Fibroblast of skin of left quadriceps (primary cell): Measurements from ENCODE around the gene C9.
"Not testable (repeated sequence)": the region's sequence is repeated elsewhere in the genome, so short reads cannot be mapped to it uniquely, and the experiment has no call there.

Experiments used
- DNase-seq, 2 experiments: peaks; one replicate each; pipeline ENCODE4 v3.0.0-alpha.2; 2013; ENCODE audit warnings: low read depth in 2 of 2

The C9 gene

DNA sequence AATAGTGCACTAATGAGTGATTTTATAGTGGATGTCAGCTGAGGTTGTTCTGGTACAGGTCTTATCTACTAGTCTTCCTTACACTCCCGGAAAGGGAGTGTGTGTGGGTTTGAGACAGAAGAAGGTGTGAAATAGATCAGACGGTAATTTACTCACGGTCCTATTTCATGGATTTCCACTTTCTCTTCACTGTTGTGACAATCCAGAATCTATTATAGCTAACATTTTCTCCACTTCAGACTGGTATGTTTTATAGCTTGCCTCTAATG, 7.0 kb upstream of the C9 start:
- no peak for DNase-seq

DNA sequence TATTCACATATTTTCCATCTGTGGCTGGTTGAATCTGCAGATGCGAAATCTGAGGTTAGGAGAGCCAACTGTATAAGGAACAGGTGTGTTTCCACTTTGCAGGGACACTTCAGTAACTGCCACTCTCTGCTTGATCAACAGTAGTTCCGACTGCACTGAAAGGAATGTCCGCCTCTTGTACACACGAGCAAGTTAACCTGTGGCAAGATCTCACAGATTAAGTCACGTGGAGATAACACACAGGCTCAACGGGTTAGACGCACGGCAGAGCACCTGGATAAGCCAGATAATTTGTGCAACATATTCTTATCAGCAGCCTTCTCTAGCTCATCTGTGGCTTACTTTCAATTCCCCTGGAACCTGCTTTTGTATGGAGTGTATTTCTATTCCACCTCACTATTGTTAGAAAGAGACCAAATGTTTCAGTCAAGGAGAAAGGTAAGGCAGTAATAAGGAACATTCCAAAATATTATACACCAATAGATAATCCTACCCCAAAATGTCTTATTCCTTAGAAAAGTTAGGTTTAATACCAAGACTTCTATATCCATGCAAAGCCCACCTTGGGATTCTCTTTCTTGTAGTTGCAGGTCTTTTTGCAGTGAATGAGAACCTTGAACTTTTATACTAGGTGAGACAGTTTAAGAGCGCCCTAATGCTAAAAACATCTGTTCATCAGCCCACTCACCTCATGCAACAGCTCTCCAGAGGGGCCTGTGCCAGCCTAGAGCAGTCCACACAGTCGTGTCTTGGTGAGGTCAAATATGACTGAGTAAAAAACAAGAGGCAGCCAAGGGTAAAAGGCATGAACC, 6.5 kb upstream of the C9 start:
- DNase-seq, result no peak

- DNase-seq, result no peak
Observed at GRCh38 chr5:39369123-39369815, 5.0 kb upstream of the C9 start.

GRCh38 chr5:39368116-39368515, 3.8 kb upstream of the C9 start:
- DNase-seq, result no peak

- DNase-seq, result no peak
Observed at GRCh38 chr5:39367711-39368110, 3.4 kb upstream of the C9 start.

DNA sequence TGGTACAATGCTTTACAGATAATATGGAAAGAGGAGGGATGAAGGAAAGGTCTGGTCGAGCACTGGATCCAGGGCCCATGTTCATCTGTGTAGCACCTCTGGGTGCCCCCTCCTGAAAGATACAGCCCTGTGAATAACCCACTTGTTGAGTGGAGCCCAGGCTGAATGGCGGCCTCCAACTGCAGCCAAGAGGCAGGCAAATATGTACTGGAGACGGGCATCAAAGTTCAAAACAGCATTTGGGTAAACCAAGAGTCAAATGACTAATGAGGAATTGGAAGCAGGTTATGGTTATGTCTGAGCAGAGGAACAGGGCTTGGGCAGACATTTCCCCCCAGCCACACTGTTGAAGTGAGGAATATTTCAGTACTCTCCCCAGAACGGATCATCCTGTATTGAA, 1.1 kb downstream of the C9 start:
- DNase-seq, result no peak

GRCh38 chr5:39362646-39363045, 1.6 kb downstream of the C9 start:
- no peak for DNase-seq

DNA sequence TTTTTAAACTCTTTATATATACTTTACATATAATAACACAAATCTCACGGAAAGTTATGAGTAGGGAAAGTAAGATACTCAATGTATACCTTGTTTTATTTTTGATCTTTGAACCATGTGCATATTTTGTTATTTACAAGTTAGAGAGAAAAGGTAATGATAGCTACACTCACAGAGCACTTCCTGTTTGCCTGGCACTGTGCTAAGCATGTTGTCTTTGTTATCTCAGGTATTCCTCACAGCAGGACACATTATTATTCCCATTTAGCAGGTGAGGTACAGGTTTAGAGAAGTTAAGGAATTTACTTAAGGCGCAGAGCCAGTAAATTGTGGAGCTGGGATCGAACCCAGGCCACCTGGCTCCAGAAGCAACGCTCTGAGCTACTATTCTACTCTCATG, 3.0 kb downstream of the C9 start:
- no peak for DNase-seq

DNA sequence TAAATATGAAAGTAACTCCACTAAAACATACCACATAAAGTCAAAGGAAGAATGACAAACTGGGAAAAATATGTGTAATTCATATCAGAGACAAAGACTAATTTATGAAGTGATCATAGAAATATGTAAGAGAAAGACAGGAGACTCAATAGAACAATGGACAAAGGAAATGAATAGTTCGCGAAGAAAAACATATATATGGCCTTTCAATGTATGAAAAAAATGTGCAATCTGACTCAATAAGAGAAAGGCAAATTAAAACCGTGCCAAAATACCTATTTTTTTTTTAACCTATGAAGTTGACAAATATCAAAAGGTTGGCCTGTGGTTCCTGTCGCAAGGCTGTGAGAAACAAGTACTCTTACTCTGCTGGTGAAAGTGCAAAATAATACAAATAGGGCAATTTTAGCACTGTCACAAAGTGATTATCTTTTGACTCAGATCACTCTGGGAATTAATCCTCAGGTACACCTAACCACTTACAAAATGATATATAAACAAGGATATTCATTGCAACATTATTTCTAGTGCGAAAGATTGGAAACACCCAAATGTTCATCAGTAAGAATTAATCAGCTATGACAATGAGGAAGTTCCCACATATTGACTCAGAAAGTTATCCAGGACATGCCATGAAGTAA, 3.7 kb downstream of the C9 start:
- no peak for DNase-seq

GRCh38 chr5:39356263-39356662, 8.0 kb downstream of the C9 start:
- DNase-seq, result no peak

DNA sequence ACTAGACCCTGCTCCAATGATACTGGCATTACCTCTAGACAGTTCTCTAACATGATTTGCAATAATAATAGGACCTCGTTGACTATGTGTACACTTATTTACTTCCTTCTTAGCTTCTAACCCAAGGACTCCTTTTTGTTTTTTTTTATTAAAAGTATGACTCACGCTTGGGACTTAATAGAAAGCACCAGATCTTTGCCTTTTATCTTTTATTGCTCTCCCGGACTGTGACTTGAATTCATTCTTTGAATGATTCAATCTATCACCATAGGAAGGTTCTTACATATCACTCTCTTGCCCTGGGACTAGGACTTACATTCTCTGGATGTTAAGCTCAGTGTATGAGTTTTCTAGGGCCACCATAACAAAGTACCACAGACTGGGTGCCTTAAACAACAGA, 9.0 kb downstream of the C9 start:
- no peak for DNase-seq

GRCh38 chr5:39353717-39354399, 10.4 kb downstream of the C9 start:
- DNase-seq, result no peak

DNA sequence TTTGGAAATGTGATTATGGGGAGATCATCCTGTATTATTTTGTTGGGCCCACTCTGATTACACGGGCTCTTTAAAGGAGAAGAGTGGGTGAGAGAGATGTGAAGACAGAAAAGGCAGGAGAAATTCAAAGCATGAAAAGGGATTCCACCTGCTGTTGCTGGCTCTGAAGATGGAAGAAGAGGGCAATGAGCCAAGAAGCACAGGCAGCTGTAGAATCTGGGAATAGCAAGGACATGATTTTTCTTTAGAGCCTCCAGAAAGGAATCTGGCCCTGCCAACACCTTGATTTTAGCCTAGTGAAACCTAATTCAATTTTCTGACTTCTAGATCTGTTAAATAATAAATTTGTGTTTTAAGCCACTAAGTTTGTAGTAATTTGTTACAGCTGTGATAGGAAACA, 11.3 kb downstream of the C9 start:
- DNase-seq, result no peak

DNA sequence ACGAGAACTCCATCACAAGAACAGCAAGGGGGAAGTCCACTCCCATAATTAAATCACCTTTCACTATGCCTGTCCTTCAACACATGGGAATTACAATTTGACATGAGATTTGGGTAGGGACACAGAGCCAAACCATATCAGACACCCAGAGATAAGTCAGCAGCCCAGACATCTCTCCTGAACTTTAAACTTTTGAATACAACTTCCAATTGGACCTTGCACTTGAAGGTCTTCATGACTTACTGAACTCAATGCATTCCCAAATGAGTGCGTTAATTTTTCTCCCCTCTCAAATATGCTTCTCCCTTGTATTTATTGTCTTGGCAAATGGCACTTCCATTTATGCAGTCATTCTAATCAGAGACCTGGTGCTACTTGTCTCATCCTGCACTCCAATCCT, 12.1 kb downstream of the C9 start:
- no peak for DNase-seq

GRCh38 chr5:39349484-39349883, 14.8 kb downstream of the C9 start:
- no peak for DNase-seq

DNA sequence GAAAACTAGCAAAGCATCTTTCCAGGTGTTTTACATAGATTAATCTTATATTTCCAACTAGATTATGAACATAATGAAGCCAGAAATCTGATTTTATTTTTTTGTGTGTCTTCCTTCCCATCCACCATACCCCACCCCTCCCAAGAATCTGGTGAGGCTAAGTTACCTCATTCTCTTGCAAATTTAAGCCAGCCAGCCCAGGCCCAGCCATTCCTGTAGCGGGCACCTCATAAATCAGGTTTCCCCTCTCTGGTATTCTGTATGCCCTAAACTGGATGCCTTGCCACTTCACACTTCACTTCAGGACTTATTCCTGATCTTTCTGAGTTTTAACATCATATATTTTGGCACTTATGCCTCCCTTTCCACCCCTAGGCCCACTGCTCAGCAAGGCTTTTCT, 21.8 kb downstream of the C9 start:
- no peak for DNase-seq

- no peak for DNase-seq
Observed at GRCh38 chr5:39341896-39342295, 22.4 kb downstream of the C9 start.

- peak in 1 of 2 experiments; percentile 16 for DNase-seq
Observed at GRCh38 chr5:39340506-39340905, 23.8 kb downstream of the C9 start.

DNA sequence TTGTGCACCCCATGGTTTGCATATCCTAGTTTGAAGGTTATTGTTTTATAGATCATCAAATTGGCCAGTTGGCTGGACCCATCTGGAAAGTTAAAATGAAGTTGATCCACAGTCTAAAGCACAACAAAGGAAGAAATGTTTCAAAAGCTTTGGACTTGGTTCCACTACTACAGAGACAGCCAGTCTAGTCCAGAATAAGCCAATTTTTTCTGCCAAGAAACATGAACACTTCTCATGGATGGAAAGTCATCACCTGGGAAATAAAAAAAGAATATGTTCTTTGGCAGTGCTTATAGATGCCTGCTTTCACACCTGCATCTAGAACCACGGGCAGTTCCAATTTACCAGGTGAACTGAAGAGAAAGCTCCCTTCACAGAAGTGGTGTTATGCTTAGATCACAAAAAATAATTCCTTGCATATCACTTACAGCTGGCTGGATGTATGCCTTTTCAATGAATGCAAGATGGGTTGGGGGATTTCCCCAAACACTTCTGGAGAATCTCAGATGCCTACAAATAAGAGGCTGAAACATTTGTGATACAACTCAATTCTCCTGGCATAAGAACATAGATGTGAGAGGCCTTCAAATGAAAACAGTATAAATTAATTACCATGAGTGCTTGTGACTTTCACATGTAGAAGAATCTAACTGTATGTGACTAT, 26.9 kb downstream of the C9 start:
- no peak for DNase-seq

GRCh38 chr5:39334296-39334695, 30.0 kb downstream of the C9 start:
- not testable (repeated sequence) for DNase-seq

DNA sequence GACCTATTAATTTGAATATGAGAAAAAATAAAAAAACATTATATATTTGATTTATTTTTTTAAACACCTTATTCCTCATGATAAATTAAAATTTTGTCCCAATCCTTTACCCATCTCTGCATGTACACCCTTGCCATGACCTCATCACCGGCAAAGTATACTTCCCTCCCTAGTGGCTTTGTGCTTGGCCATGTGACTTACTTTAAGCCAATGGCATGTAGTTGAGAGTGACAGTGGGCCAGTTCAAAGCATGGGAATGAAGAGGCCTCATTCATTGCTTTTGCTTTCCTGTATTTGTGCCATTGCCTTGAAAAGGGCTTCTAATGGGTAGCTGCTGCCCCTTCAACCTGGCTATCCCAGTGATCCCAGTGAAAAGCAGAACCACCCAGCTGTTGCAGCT, 31.2 kb downstream of the C9 start:
- no peak for DNase-seq

DNA sequence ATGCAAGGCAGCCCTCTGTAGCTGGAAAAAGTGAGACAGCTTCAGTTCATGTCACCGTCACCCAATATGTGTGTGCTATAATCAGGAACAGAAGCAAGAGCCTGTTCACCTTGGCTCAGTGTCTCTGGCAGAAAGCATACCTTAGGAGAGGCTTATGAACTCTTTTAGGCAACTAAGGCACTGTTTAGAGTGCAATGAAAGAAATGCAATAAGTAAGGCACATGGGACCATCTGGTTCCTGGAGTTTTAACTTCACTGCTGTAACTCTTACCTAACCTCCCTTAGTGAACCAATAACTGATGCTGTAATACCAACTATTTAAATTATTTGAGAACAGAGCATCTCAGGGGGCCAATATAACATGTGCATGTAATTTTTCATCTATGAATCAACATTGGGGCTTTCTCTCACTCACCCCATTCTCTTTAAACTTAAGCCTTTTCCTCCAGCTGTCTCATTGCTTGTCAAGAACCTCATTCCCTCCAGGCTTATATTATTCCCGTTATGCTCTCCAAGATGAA, 32.4 kb downstream of the C9 start:
- DNase-seq, result peak; percentile 61 to 63
